A549 (cell line): ENCODE data around the gene KCNIP3.

Experiments
- HOXB13 ChIP-seq: fragments of 250-450 bp; sonication (Bioruptor Pico); IDR thresholded peaks from 2 replicates; pipeline ENCODE4 v1.5.0; 2020; ENCODE audit warnings: low read depth, mild to moderate bottlenecking, moderate library complexity
- MAZ ChIP-seq: fragments of 150-350 bp; IDR thresholded peaks from 2 replicates; pipeline ENCODE4 v1.6.1; 2014; ENCODE audit warnings: antibody characterized with exemption, low read depth, low read length, borderline replicate concordance
- RFX5 ChIP-seq: fragments of 450-650 bp; IDR thresholded peaks from 2 replicates; pipeline ENCODE4 v1.7.1; 2014; ENCODE audit warnings: antibody characterized with exemption, mild to moderate bottlenecking, moderate library complexity
- ZSCAN20 ChIP-seq: fragments of 250-450 bp; sonication (Bioruptor Pico); IDR thresholded peaks from 2 replicates; pipeline ENCODE4 v1.8.0; 2022; ENCODE audit warnings: mild to moderate bottlenecking, moderate library complexity
- TF ChIP-seq, protein P1 (sequence below): fragments of >200 bp; sonication (Bioruptor Twin); formaldehyde crosslinking; IDR thresholded peaks from 3 replicates; pipeline ENCODE4 v1.5.1; 2016
- TF ChIP-seq, protein P2 (sequence below): fragments of >200 bp; sonication (Bioruptor Twin); formaldehyde crosslinking; IDR thresholded peaks from 3 replicates; pipeline ENCODE4 v1.6.1; 2016
- TF ChIP-seq, protein P3 (sequence below): IDR thresholded peaks from 2 replicates; pipeline ENCODE4 v1.6.1; 2012
- TF ChIP-seq, protein P4 (sequence below): IDR thresholded peaks from 2 replicates; pipeline ENCODE4 v1.6.1; 2012

DNA sequence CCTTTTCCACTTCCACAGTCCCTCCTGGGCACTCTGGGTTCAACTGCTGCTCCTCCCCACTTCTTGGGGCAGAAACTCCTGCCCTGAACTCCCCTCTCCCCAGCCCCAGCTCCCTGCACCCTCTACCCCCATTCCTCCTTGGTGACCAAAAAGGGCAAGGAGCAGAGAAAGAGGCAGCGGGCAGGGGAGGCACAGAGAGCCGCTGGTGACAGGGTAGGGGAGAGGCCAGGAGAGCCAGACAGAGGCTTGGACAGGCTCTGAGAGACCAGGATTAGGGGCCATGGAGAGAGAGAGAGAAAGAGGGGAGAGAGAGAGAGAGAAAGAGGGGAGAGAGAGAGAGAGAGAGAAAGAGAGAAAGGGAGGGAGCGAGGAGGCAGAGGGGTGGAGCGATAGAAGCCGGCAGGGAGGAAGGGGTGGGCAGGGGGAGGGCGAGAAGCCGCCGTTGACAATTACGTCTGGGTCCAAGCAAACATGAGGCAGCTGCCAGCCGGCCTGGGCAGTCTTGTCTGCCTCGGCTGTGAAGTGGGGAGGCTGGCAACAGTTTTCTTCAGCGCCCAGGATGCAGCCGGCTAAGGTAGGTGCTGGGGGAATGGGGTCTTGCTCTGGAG, at the start of gene KCNIP3:
- TF ChIP-seq, protein P1, sequence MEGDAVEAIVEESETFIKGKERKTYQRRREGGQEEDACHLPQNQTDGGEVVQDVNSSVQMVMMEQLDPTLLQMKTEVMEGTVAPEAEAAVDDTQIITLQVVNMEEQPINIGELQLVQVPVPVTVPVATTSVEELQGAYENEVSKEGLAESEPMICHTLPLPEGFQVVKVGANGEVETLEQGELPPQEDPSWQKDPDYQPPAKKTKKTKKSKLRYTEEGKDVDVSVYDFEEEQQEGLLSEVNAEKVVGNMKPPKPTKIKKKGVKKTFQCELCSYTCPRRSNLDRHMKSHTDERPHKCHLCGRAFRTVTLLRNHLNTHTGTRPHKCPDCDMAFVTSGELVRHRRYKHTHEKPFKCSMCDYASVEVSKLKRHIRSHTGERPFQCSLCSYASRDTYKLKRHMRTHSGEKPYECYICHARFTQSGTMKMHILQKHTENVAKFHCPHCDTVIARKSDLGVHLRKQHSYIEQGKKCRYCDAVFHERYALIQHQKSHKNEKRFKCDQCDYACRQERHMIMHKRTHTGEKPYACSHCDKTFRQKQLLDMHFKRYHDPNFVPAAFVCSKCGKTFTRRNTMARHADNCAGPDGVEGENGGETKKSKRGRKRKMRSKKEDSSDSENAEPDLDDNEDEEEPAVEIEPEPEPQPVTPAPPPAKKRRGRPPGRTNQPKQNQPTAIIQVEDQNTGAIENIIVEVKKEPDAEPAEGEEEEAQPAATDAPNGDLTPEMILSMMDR = no peak
- TF ChIP-seq HOXB13 (CRISPR knock-in tag) (no peak), MAZ (no peak), ZSCAN20 (CRISPR knock-in tag) (no peak), RFX5 (no peak)
- TF ChIP-seq, protein P2, sequence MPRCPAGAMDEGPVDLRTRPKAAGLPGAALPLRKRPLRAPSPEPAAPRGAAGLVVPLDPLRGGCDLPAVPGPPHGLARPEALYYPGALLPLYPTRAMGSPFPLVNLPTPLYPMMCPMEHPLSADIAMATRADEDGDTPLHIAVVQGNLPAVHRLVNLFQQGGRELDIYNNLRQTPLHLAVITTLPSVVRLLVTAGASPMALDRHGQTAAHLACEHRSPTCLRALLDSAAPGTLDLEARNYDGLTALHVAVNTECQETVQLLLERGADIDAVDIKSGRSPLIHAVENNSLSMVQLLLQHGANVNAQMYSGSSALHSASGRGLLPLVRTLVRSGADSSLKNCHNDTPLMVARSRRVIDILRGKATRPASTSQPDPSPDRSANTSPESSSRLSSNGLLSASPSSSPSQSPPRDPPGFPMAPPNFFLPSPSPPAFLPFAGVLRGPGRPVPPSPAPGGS = no peak
- TF ChIP-seq, protein P3, sequence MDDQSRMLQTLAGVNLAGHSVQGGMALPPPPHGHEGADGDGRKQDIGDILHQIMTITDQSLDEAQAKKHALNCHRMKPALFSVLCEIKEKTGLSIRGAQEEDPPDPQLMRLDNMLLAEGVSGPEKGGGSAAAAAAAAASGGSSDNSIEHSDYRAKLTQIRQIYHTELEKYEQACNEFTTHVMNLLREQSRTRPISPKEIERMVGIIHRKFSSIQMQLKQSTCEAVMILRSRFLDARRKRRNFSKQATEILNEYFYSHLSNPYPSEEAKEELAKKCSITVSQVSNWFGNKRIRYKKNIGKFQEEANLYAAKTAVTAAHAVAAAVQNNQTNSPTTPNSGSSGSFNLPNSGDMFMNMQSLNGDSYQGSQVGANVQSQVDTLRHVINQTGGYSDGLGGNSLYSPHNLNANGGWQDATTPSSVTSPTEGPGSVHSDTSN = no peak
- TF ChIP-seq, protein P4, sequence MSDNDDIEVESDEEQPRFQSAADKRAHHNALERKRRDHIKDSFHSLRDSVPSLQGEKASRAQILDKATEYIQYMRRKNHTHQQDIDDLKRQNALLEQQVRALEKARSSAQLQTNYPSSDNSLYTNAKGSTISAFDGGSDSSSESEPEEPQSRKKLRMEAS = no peak
